Prostate gland (tissue), 2 donors: ENCODE results near the gene PSD2. TPM values are rescaled to one million over a fixed set of nuclear protein-coding genes. Genes with fewer than 3 reads are reported as not detected.

ENCODE experiments used
- DNase-seq: peaks from one replicate; pipeline ENCODE4 v3.0.0-alpha.2; 2019; ENCODE audit warnings: low spot score
- H3K27ac ChIP-seq, 2 donors: fragments of 200-600 bp; sonication (generic); 2 replicates each; pipeline ENCODE4 v1.5.1; 2017 to 2019
- H3K27me3 ChIP-seq: fragments of 200-600 bp; sonication (generic); replicated peaks from 2 replicates; pipeline ENCODE4 v1.5.1; 2019; ENCODE audit not compliant: insufficient read depth
- H3K36me3 ChIP-seq, 2 donors: fragments of 200-600 bp; sonication (generic); 1 replicate in 1 of 2; 2 replicates in 1 of 2; pipeline versions ENCODE4 v1.5.1 to v1.8.1; 2017 to 2019
- H3K4me1 ChIP-seq: fragments of 200-600 bp; sonication (generic); replicated peaks from 2 replicates; pipeline ENCODE4 v1.5.1; 2019
- H3K4me3 ChIP-seq, 2 donors: fragments of 200-600 bp; sonication (generic); 2 replicates each; pipeline ENCODE4 v1.5.1; 2017 to 2019
- H3K9me3 ChIP-seq: fragments of 200-600 bp; sonication (generic); 2 replicates; pipeline ENCODE4 v1.5.1; 2017
- CTCF ChIP-seq, 4 experiments: fragments of 200-600 bp in 2 of 4; fragments of 450-650 bp in 2 of 4; sonication (generic) in 2 of 4; IDR thresholded peaks; 1 replicate in 3 of 4; 2 replicates in 1 of 4; pipeline ENCODE4 v1.5.1; 2016 to 2019; ENCODE audit warnings: antibody characterized with exemption in 4 of 4, mild to moderate bottlenecking in 2 of 4, moderate library complexity in 2 of 4
- POLR2A ChIP-seq: fragments of 450-650 bp; IDR thresholded peaks from one replicate; pipeline ENCODE4 v1.6.1; 2016; ENCODE audit warnings: antibody characterized with exemption, mild to moderate bottlenecking
- POLR2AphosphoS5 ChIP-seq: sonication (generic); formaldehyde crosslinking; IDR thresholded peaks from one replicate; pipeline ENCODE4 v1.6.1; 2017; ENCODE audit warnings: antibody characterized with exemption
- WGBS: methylation state at CpG from one replicate; pipeline ENCODE4 v1.1.5; 2018; 5-methylcytosine and 5-hydroxymethylcytosine counted together
- intact Hi-C: fragments of 100-400 bp; cut with DNase I; formaldehyde crosslinking; loops from one replicate; pipeline ENCODE4 v1.14.2; 2022
- total RNA-seq, 2 donors: library from RNA; depleted of rRNA; stranded (reverse); fragments of >200 nt; gene quantifications; one replicate each; pipeline ENCODE4 v1.1.0, GENCODE V29; 2016

PSD2 gene
- total RNA-seq, 2 donors from 2014 or later = 0.46 to 0.74 TPM

- WGBS = 96% methylated on average over 3 of the region's 3 CpGs
- TF ChIP-seq CTCF (IDR thresholded peaks at IDR 0.05) = no peak
- no peak for TF ChIP-seq POLR2A
- TF ChIP-seq POLR2AphosphoS5 = no peak
- intact Hi-C loops = no loop called here
These were observed 34.6 kb upstream of the PSD2 start for GRCh38 chr5:139761057-139761450.

GRCh38 chr5:139761501-139761900, 34.1 kb upstream of the PSD2 start:
- TF ChIP-seq POLR2A = no peak
- no peak for TF ChIP-seq CTCF (IDR thresholded peaks at IDR 0.05)
- no peak for TF ChIP-seq POLR2AphosphoS5
- Histone ChIP-seq H3K9me3 (no peaks in the 10 kb centered on the region), H3K4me1 (no peaks in the 10 kb centered on the region), H3K27me3 (peaks cover 6% of the 10 kb centered on the region), H3K36me3 (no peaks in the 10 kb centered on the region), H3K27ac (no peak overlapping the region), H3K4me3 (no peak overlapping the region)
- DNase-seq = no peak
- intact Hi-C loops = no loop called here
- WGBS = 82% methylated on average over 4 of the region's 4 CpGs

More at GRCh38 chr5:139761057-139761450, 34.6 kb upstream of the PSD2 start:
- Histone ChIP-seq H3K4me3 (no peak overlapping the region), H3K36me3 (no peaks in the 10 kb centered on the region), H3K9me3 (no peaks in the 10 kb centered on the region), H3K27ac (no peak overlapping the region), H3K4me1 (no peaks in the 10 kb centered on the region), H3K27me3 (peaks cover 6% of the 10 kb centered on the region)
- DNase-seq = no peak

- Histone ChIP-seq H3K9me3 (no peaks in the 10 kb centered on the region), H3K27ac (no peak overlapping the region), H3K4me3 (no peak overlapping the region), H3K4me1 (no peaks in the 10 kb centered on the region), H3K36me3 (no peaks in the 10 kb centered on the region), H3K27me3 (peaks cover 6% of the 10 kb centered on the region)
- 63% methylated on average over 10 of the region's 10 CpGs for WGBS
- no peak for DNase-seq
- intact Hi-C loops = no loop called here
- no peak for TF ChIP-seq POLR2AphosphoS5
- no peak for TF ChIP-seq POLR2A
- TF ChIP-seq CTCF (IDR thresholded peaks at IDR 0.05) = no peak
These were observed 32.9 kb upstream of the PSD2 start for GRCh38 chr5:139762615-139763170.

- DNase-seq = no peak
- Histone ChIP-seq H3K36me3 (no peaks in the 10 kb centered on the region), H3K4me3 (no peak overlapping the region), H3K27me3 (peaks cover 6% of the 10 kb centered on the region), H3K4me1 (no peaks in the 10 kb centered on the region), H3K9me3 (no peaks in the 10 kb centered on the region), H3K27ac (no peak overlapping the region)
- WGBS = 79% methylated on average over 12 of the region's 12 CpGs
- no peak for TF ChIP-seq POLR2AphosphoS5
- intact Hi-C loops = no loop called here
These were observed 32.2 kb upstream of the PSD2 start for GRCh38 chr5:139763280-139763929.

GRCh38 chr5:139763930-139764791, 31.4 kb upstream of the PSD2 start:
- no peak overlapping the region for H3K4me3 ChIP-seq
- 5% methylated on average over 42 of the region's 45 CpGs for WGBS
- intact Hi-C loops = loop anchor here (2.0 kb wide), 1 partner anchor 341 kb away; no protein-coding TSS in a partner anchor
- no peaks in the 10 kb centered on the region for H3K36me3 ChIP-seq
- H3K4me1 ChIP-seq = no peaks in the 10 kb centered on the region
- TF ChIP-seq CTCF (IDR thresholded peaks at IDR 0.05) = no peak
- no peak for TF ChIP-seq POLR2A
- TF ChIP-seq POLR2AphosphoS5 = no peak
- no peaks in the 10 kb centered on the region for H3K9me3 ChIP-seq
- DNase-seq = no peak
- no peak overlapping the region for H3K27ac ChIP-seq
- H3K27me3 ChIP-seq = peaks cover 6% of the 10 kb centered on the region
